HPDE6-E6E7 (cell line): ENCODE measurements around the gene MIF4GD.
A peak's percentile ranks its signal among the peaks of the same experiment; 100 is the strongest.
"Not testable (repeated sequence)": the region's sequence is repeated elsewhere in the genome, so short reads cannot be mapped to it uniquely, and the experiment has no call there.

Source experiments
- DNase-seq: peaks from one replicate; pipeline ENCODE4 v3.0.0; 2011; ENCODE audit warnings: missing footprints; ENCODE audit errors: extremely low spot score

Gene MIF4GD

DNA sequence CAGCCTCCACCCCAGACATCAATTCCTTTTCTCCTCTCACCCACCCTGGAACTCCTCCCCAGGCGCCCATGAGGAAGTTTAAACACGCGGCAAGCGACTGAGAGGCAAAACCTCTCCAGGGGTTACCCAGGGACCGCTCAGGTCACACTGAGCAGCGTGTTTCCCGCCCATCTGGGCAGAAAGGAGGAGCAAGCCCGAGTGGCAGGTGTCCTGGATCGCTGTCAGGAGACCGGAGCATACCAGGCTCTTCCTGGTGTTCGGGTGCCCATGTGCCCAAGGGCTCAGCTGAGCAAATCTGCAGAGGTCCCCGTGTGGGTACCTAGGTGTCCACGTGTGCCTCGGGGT, 17.7 kb upstream of the MIF4GD start:
- DNase-seq = peak; percentile 46

DNA sequence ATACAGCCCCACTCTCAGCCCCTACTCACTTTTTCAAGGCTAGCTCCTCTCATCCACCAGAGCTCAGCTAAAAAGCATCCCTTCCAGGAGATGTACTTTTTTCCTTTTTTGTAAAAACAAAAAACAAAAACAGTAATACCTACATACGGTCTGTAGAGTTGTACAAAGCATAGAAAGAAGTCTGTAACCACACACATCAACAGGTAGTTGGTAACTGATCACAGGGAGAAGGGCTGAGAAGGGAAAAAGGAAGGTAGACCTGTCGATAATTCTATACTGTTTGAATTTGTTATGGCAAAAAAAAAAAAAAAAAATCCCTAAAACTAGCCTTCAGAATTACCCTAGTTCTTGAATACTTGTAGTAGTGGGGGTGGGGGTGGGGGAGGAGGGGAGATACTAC, 17.3 kb upstream of the MIF4GD start:
- DNase-seq = no peak

DNA sequence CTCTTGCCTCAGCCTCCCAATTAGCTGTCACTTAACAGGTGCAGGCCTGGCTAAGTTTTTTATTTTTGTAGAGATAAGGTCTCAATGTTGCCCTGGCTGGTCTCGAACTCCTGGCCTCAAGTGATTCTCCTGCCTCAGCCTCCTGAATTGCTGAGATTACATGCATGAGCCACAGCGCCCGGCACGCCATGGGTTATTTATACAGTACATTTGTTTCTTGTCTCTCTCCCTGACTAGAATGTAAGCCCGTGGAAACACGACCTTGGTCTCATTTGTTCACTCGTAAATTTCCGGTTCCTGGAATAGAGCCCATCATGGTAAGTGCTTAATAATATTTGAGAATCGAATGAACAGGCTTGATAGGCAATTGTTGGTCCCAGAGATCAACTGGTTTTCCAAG, 16.2 kb upstream of the MIF4GD start:
- no peak for DNase-seq

DNA sequence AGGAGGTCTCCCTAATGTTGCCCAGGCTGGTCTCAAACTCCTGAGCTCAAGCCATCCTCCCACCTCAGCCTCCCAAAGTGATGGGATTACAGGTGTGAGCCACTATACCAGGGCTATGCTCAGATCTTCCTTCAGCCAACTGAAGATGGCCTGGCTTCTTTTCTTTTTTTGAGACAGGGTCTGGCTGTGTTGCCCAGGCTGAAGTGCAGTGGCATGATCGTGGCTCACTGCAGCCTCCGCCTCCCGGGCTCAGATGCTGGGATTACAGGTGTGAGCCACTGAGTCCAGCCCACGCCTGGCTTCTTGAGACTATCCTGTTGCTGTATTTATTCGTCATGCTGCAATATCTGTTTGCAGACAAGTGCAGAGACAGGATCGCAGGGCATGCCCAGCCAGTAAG, 14.1 kb upstream of the MIF4GD start:
- no peak for DNase-seq

DNA sequence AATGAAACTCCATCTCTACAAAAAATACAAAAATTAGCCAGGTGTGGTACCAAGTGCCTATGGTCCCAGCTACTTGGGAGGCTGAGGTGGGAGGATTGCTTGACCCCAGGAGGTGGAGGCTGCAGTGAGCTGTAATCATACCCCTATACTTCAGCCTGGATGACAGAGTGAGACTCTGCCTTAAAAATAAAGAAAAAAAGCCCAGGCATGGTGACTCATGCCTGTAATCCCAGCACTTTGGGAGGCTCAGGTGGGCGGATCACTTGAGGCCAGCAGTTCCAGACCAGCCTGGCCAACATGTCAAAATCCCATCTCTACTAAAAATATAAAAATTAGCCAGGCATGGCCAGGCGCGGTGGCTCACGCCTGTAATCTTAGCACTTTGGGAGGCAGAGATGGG, 9.2 kb upstream of the MIF4GD start:
- DNase-seq = not testable (repeated sequence)

DNA sequence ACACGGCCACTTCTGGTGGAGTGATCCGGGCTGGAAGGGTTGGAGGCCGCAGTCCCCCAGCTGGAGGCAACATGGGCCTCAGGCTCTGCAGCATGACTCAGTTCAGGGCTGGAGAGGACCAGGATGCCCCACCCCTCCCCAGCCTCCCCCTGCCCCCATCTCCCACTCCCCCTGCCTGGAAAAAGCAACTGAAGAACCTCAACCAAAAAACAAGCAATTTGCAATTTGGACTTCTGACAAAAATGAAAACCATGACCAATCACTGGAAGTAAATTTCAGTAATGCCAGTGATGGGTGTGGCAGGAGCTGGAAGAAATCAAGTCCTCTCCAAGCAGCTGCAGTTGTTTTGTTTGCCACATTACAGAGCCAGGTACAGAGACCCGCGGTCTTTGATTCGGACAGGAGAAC, 6.6 kb upstream of the MIF4GD start:
- no peak for DNase-seq

DNA sequence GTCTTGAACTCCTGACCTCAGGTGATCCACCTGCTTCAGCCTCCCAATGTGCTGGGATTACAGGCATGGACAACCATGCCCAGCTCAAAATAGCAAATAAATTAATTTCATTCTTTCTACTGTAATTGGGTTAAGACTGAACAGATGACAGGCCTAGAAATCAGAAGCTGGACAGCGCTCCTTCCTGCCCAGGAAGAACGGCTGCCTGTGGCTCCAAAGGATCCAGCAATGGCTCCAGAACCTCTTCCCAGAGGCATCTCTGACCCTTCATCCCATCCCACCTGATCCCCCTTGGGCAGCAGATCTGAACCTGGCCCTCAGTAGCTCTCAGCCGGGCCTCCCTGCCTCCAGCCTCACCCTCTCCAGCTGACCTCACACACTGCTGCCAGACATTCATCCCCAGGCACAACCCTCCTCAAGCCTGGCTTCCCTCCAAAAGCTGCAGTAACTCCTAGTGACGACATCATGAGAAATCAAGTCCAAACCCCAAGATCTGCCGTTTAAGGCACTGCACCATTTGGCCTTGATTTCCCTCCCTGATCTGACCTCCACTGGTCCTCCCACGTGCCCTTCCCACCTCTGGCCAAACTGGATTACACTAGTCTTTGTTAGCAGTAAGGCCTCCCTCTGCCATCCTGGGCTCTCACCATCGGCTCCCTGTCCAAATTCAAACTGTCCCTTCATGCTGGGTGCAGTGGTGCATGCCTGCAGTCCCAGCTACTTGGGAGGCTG, 3.1 kb upstream of the MIF4GD start:
- DNase-seq = no peak

DNA sequence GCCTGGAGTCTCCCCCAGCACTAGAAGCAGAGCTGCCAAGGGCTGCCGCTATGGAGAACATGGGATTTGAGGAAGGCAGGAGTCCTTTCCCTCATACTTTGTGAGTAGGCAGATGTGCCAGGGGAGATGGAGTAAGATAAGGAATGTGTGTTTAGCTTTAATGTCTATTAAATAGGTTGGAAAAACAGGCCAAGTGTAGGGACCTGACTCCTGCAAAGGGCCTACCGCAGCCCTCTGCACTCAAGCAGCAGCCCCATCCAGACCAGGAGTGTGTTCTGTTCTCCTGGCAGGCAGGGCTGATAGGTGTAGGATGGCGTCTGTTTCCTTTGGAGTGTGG, 1.8 kb upstream of the MIF4GD start:
- no peak for DNase-seq

DNA sequence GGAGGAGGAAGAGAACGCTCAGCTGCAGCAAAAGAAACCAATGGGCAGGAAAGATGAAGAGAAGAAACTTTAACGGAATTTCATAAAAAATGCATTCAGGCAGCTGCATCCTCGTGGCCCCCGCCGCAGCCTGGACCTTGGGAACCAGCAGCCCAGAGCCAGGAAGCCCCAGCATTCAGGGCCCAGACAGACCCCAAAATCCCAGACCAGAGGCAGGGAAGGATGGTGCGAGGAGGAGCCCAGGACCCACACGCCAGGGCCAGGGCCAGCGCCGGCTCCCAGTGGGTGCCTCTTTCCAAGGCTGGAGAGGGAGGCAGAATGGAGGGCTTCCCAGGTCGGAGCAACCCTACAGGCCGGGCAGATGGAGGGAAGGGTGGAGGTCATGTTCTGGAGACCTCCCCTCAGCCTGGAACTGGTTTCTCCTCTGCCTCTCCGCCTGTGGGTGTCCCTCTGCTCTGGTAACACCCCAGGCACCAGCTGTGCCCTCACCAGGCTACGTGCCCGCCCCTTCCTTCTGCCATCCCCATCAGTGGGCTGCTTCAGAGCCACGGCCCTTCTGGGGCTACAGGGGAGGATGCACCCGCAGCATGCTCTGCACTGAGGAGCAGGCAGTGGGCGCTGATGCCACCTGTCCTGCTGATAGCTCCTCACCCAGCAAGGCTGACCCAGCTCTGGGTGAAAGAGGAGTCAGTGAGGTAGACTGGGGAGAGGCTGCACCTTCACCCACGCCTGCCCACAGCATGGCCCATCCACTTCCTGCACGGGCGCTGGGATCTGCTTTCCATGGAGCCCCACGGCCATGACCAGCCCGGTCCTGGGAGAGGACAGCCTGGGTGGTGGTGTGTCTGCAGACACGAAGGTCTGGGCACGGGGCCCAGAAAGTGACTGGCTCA, 1.2 kb upstream of the MIF4GD start:
- no peak for DNase-seq

DNA sequence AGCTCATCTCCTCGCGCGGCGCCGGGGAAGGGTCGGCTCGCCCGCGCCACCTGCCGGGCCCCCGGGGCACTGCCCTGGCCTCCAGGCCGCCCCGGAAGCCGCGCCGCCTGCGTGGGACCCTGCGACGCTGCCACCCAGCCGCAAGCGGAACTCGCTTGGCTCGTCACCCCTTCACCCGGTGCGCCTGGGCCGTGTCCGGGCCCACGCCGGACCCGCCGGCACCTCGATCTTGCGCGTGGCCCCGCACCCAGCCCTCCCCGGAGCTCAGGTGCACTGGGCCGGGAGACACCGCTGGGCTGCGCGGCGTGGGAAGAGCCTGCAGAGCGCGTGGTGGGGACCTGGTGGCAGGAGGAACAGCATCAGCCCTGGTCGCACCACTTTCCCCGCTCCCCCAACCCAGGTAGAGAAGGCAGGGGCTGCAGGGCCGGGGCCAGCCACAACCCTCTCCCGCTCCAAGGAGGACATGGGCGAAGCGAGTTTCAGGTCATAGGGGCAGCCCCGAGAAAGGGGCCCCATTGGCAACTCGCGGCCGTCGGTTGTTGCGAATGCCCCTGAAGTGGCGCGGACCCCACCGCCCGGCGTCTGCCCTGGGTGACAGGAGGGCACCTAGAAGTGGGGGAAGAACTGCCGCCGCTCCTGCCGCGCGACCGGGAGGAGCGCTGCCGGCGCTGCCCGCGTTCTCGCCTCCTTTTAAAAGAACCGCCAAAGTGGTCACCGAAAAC, 363 bp upstream of the MIF4GD start:
- peak; percentile 80 for DNase-seq

DNA sequence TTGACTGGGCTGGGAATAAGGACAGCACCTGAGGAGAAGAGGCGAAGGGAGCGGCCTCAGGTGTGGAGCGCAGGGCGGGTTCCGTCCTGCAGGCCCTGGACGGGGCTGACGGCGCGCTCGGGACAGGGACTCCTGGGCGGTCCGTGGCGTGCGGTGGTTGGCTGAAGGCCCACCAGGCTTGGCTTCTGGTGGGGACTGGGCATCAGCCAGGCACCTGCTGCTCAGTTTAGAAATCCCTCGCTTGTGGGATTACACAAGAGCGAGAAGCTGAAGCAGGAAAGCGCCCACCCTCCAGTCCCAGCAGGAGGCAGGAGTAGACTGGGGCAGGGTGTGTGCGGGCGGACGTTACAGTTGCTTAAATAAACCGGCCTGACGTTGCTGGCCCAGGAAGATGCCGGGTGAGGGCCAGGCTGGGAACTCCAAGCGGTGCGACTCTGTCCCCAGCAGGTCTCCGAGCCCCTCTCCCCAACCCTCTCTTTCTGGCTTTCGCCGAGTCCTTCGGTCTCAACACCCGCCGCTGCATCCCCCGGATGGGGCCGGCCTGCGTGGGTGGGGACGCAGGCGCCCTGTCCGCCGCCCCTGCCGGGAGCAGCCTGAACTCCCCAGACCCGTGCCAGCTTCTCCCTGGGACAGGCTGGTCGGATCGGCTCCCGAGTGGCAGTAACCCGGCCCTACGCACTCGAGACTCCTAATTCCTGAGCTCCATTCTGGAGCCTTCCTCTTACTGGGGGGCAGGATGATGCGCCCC, 639 bp downstream of the MIF4GD start:
- peak; percentile 69 for DNase-seq

DNA sequence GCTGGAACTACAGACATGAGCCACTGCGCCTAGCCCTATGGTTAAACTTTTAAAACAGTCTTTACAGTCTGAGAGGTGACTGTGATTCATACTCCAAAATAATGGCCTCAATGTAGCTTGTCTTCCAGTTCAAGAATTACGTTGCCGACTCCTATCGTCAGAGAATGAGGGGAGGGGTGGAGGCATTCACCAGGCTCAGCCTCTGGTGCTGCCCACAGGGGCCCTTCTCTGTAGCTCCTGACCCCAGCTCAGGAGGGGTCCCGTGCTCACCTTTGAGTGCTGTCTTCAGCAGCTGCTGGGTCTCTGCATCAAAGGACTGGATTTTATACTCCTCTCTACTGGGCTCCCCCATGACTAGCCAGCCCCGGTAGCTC, 1.2 kb downstream of the MIF4GD start:
- DNase-seq = no peak

DNA sequence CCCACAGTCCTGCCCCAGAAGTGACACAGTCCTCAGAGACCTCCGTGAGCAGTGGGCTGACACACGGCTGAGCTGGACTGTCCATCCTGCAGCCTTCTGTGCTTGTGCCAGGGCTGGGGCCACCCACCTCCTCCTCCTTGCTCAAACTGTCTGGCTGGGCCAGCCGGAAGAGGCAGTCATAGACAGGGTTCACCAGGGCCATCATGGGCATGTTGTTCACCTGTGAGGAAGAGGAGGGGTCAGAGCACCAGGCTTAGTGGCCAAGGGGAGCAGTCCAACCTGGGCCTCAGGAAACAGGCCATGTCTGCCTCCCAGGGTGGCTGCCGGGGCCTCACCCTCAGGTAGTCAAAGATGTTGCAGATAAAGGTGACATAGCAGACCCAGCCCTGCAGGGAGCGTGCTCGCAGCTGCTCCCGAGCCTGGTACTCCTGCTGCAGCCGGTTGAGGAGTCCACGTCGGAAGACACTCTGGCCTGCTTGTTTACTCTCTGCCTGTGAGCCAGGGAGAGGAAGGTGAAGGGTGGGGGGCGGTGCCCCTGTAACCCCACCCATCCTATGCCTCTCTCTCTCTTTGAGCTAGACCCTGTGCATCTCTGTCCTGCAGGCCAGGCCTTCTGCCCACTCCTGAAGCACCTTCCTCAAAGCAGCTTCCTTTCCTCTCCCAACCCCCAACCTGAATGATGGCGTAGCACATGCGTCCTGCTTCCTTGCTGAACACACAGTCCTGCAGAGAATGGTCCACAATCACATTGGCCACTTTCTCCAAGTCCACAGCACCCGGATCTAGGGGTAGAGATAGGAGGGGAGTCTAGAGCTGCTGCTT, 3.4 kb downstream of the MIF4GD start:
- no peak for DNase-seq

DNA sequence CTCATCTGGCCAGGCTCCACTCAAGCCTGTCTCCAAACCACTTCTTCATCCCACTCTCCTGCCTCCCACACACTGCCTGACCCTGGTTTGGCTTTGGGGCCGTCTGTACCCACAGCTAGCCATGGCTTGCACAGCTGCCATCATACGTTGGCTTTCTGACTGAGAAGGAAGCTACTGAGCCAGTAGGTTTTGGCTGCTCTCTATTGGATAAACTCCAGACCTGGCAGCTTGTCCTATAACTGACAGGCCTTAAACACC, 3.9 kb downstream of the MIF4GD start:
- DNase-seq = no peak

DNA sequence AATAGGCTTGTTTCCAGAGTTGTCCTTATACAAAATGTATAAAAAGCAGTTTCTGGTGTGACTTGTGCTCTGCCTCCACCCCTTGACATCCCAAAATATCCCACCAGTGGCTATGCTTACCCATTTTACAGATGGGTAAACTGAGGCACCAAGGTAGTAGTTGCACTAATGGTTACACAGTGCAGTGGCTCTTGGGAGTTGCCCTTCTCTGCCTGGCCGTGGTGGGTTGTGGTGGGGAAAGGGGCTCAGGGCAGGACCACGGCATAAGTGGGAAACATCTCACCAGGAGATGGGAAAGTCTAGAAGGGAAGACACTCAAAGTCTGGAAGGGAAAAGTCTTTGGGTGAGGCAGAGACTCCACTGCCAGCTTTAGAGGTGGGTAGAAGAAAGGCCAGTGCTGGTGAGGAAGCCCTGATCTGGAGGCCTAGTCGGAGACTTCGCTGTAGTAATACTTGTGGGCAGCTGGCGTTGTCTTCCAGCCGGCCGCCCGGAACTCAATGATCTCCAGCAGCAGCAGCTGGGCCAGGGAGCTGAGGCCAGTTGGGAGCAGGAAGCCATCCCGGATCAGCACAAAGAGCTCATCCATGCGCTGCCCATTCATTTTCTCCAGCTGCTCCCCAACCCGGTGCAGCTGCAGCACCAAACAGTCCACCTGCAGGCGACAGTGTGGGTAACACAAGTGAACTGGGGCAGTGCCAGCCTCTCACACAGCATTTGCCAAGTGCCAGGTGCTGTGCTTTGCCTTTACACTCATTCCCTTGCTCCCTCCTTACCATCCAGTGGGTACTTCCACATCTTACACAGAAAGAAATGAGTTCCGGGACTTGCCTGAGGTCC, 4.5 kb downstream of the MIF4GD start:
- DNase-seq = no peak

DNA sequence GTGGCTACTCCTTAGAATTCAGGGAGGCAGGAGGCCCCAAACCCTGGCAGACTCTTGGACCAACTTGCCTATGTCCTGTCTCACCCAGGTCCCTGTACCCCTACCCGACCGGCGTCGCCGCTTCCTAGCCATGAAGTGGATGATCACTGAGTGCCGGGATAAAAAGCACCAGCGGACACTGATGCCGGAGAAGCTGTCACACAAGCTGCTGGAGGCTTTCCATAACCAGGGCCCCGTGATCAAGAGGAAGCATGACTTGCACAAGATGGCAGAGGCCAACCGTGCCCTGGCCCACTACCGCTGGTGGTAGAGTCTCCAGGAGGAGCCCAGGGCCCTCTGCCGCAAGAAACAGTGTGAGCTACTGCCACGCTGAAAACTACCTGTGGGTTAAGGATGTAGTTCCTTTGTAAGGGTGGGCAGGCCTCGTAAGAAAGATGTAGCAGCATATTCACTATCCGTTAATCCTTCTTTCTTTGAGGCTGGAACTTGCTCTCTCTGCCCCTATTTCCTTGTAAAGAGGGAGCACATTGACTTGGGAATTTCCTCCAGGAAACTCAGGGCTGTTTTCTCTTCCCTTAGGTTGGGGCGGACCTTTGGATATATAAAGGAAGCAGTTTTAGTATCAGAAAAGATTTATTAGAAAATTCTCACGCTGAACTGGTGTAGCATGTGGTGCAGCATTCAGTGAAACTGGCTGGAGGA, 5.3 kb downstream of the MIF4GD start:
- no peak for DNase-seq

DNA sequence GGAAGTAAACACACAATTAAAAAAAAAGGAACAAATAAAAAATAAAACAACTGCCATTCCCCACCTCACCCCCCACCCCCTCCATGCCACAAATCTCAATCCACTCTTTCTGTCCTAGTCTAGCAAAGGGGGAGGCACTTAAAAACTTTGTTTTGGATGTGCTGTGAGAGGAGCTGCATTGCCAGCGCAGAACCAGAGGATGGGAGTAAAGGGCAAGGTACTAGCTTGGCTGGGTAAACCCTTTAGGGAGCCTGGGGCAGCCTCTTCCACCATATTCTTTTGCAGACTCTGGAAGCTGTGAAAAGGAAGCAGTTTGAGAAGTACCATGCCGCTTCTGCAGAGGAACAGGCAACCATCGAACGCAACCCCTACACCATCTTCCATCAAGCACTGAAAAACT, 8.0 kb downstream of the MIF4GD start:
- no peak for DNase-seq

DNA sequence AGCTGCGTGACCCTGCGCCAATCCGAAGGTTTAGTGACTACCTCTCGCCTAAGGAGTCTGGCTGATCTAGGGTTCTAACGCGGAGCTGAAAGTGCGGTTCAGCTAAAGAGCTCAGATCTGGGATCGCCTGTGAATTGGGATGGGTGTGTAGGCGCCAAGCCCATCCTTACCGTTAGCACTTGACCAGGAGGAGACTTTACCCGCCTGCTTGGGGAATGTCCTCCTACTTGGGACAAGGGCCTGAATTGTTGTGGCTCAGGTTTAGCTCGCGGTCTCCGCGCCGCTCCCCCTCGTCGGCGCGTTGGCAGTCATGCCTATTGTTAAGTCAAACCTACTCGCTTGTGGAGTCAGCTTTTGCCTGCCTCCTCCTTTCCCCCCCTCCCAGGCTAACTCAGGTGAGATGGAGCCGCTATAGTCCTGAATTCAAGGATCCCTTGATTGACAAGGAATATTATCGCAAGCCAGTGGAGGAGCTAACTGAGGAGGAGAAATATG, 8.9 kb downstream of the MIF4GD start:
- no peak for DNase-seq

DNA sequence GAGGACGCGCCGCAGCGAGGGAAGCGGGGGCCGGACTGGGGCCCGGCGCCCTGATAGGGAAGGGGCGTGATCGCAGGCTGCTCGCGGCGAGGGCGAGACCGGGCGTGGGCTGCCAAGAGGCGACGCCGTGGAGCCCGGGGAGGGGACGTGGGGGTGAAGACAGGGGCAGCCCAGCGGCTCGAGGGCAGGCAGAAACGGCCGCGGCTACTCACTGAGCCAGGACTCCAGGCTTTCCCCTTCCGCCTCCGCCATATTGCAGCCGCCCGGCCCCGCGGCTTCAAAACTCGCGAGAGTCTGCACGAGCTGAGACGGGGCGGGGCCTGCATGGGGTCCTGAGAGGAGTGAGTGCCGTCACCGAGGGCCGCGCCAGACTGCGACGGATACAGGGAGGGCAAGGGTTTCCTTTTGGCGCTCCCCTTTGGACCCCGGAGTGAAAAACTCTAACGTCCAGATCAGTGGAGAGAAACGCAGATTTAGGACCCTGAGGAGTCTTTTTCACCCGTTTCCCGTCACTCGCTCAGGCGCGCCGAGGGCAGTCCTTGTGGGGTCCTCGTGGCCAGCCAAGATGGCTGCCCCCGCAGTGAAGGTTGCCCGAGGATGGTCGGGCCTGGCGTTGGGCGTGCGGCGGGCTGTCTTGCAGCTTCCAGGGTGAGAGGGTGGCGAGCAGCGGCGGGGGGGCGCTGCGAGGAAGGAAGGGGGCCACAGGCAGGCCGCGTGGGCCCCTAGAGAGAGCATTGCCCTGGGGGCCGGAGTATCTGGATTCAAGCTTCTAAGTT, 9.5 kb downstream of the MIF4GD start, which contains the start of the genes GGA3 and MRPS7:
GGA3 (minus strand) TSS at position 271 of the 776 bp plus-strand sequence; CDS start at position 252, 19 bp downstream.
MRPS7 (plus strand) TSS at position 544 of the 776 bp plus-strand sequence; CDS start at position 566, 22 bp downstream.
- peak; percentile 94 for DNase-seq
